PFSK-1 (cell line): ENCODE results near the gene SRSF6.

Experiments
- FOXP2 ChIP-seq: optimal IDR thresholded peaks from 2 replicates; pipeline ENCODE3; 2011; ENCODE audit warnings: borderline replicate concordance, control low read depth, inconsistent platforms; ENCODE audit not compliant: insufficient read depth; ENCODE audit errors: extremely low read length, extremely low read depth
- POLR2AphosphoS5 ChIP-seq: IDR thresholded peaks from 2 replicates; pipeline ENCODE4 v1.6.1; 2012; ENCODE audit warnings: low read depth, mild to moderate bottlenecking, control low read depth, low read length, moderate library complexity
- SIN3A ChIP-seq: IDR thresholded peaks from 2 replicates; pipeline ENCODE4 v1.6.1; 2012; ENCODE audit warnings: mild to moderate bottlenecking, low read length, moderate library complexity, borderline replicate concordance; ENCODE audit not compliant: insufficient read depth
- TAF1 ChIP-seq: IDR thresholded peaks from 2 replicates; pipeline ENCODE4 v1.6.1; 2012; ENCODE audit warnings: low read length, control low read depth, borderline replicate concordance; ENCODE audit not compliant: insufficient read depth
- TF ChIP-seq, protein P1 (sequence below), 2 experiments: IDR thresholded peaks; 2 replicates each; pipeline versions ENCODE4 v1.6.1 to v1.8.0; 2011 to 2012; ENCODE audit warnings: low read depth in 2 of 2, low read length in 2 of 2, control low read depth in 1 of 2, inconsistent platforms in 1 of 2, mild to moderate bottlenecking in 1 of 2, moderate library complexity in 1 of 2; ENCODE audit not compliant: insufficient read depth in 1 of 2

Gene SRSF6

DNA sequence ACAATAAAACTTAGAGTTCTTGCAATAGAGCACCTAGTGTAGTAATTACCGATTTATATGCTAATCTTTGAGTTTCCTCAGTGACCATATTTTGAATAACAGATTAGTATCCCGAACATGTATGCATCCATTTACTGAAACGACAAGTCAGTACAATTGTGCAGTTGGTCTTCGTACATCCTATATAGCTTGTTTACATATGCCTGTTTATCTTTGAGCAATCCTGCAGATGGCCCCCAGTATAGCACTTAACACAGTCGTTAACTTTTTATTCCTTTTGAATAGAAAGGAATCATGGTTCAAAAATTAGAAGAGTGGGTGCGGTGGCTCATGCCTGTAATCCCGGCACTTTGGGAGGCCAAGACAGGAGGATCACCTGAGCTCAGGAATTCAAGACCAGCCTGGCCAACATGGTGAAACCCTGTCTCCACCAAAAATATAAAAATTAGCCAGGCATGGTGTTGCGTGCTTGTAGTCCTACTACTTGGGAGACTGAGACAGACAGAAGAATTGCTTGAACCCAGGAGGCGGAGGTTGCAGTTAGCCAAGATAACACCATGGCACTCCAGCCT lies 6.6 kb downstream of the SRSF6 start:
- no peak for TF ChIP-seq SIN3A
- TF ChIP-seq, protein P1, sequence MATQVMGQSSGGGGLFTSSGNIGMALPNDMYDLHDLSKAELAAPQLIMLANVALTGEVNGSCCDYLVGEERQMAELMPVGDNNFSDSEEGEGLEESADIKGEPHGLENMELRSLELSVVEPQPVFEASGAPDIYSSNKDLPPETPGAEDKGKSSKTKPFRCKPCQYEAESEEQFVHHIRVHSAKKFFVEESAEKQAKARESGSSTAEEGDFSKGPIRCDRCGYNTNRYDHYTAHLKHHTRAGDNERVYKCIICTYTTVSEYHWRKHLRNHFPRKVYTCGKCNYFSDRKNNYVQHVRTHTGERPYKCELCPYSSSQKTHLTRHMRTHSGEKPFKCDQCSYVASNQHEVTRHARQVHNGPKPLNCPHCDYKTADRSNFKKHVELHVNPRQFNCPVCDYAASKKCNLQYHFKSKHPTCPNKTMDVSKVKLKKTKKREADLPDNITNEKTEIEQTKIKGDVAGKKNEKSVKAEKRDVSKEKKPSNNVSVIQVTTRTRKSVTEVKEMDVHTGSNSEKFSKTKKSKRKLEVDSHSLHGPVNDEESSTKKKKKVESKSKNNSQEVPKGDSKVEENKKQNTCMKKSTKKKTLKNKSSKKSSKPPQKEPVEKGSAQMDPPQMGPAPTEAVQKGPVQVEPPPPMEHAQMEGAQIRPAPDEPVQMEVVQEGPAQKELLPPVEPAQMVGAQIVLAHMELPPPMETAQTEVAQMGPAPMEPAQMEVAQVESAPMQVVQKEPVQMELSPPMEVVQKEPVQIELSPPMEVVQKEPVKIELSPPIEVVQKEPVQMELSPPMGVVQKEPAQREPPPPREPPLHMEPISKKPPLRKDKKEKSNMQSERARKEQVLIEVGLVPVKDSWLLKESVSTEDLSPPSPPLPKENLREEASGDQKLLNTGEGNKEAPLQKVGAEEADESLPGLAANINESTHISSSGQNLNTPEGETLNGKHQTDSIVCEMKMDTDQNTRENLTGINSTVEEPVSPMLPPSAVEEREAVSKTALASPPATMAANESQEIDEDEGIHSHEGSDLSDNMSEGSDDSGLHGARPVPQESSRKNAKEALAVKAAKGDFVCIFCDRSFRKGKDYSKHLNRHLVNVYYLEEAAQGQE (IDR thresholded peaks at IDR 0.05; ENCODE audit: insufficient read depth in 1 of 2, low read depth in 2 of 2, low read length in 2 of 2) = no peak
- no peak for TF ChIP-seq TAF1
- no peak for TF ChIP-seq FOXP2
- TF ChIP-seq POLR2AphosphoS5 = no peak

DNA sequence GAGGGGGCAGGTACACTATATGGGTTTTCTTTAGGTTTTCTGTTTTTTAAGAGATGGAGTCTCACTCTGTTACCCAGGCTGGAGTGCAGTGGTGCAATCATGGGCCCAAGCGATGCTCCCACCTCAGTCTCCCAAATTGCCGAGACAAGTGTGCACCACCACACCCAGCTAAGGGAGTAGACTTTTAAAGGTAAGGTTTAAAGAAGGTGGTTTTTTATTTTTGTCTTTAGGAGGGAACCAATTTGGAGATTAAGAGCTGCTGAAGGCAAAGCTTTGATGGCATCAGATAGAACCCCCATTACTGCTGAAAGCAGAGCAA lies 7.9 kb downstream of the SRSF6 start:
- TF ChIP-seq, protein P1 (IDR thresholded peaks at IDR 0.05; ENCODE audit: insufficient read depth in 1 of 2, low read depth in 2 of 2, low read length in 2 of 2) = no peak
- TF ChIP-seq SIN3A (no peak), FOXP2 (no peak), POLR2AphosphoS5 (no peak), TAF1 (no peak)

DNA sequence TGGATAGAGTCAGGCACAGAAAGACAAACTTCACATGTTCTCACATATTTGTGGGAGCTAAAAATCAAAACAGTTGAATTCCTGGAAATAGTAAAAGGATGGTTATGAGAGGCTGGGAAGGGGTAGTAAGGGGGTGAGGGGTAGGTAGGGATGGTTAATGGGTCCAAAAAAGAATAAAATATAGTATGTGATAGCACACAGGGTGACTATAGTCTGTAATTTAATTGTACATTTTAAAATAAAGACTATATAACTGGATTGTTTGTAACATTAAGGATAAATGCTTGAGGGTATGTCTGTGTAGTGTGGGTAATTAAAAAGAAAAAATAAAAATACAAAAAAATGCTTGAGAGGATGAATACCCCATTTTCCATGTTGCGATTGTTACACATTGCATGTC lies 9.9 kb downstream of the SRSF6 start:
- no peak for TF ChIP-seq POLR2AphosphoS5
- TF ChIP-seq TAF1 = no peak
- TF ChIP-seq, protein P1 (IDR thresholded peaks at IDR 0.05; ENCODE audit: insufficient read depth in 1 of 2, low read depth in 2 of 2, low read length in 2 of 2) = no peak
- TF ChIP-seq SIN3A = no peak
- no peak for TF ChIP-seq FOXP2

DNA sequence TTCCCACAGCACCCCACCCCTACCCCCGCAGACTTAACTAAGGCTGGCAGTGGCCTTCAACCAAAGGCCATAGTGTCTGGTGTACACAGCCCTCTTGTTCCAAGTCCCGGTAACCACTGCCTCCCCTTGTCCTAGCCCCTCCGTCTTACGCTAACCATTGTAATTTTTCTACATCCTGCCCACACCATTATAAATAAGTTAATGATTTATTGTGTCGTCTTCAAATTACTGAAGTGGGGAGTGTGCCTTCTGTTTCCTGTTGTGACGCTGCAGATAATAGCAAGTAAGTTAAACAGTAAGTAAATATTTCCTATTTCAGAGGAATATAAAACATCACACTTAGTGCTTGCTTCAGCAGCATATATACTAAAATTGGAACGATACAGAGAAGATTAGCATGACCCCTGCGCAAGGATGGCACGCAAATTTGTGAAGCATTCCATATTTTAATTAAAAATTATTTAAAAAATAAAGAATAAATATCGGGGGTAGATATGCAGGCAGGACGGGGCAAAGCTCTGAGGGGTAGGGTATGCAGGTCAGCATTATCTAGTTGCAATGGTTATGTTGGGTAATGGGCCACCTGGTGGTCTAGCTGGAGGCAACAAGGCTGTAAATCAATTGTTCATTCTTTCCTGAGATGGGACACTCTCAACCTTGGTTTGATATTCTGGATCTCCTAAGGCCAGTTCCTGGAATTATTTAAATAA lies 15.1 kb downstream of the SRSF6 start:
- TF ChIP-seq POLR2AphosphoS5 (no peak), SIN3A (no peak), FOXP2 (no peak), TAF1 (no peak)
- TF ChIP-seq, protein P1 (IDR thresholded peaks at IDR 0.05; ENCODE audit: insufficient read depth in 1 of 2, low read depth in 2 of 2, low read length in 2 of 2) = no peak

DNA sequence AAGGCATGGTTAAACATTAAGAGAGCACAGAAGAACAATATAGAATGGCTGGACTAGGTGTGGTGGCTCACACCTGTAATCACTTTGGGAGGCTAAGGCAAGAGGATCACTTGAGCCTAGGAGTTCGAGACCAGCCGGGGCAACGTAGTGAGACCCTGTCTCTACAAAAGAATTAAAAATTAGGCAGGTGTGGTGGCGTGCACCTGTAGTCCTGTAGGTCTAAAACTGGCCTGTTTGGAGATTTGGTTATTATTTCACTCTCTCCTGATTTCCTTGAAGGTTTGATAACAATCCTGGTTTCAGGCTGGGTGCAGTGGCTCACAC lies 15.6 kb downstream of the SRSF6 start:
- no peak for TF ChIP-seq TAF1
- no peak for TF ChIP-seq SIN3A
- TF ChIP-seq POLR2AphosphoS5 = no peak
- no peak for TF ChIP-seq FOXP2
